ENCODE measurements around the gene ZNF695.
"Not testable (repeated sequence)": the region's sequence is repeated elsewhere in the genome, so short reads cannot be mapped to it uniquely, and the experiment has no call there.

ZNF695 gene

DNA sequence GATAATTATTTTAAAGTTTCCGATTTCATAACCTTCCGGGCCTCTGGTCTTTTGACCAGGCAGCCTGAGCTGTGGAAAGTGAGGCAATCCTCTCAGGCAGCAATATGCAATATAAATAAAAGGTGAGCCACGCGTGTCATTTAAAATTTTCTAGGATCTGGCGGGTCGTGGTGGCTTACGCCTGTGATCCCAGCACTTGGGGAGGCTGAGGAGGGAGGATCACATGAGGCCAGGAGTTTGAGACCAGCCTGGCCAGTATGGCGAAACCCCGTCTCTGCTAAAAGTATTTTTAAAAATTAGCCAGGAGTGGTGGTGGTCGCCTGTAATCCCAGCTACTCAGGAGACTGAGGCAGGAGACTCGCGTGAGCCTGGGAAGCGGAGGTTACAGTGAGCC is 546 bp upstream of the ZNF695 start:
- Histone ChIP-seq H3K4me2 (ENCODE audit: low read length) (peak overlapping the region; percentile 83), H3K79me2 (no peaks in the 10 kb centered on the region), H3K36me3 (ENCODE audit: control insufficient read depth, insufficient read depth, low read length) (no peaks in the 10 kb centered on the region), H3K9ac (no peak overlapping the region), H3K27ac (no peak overlapping the region), H2AFZ (no peak overlapping the region), H3K9me3 (ENCODE audit: control insufficient read depth, low read length) (no peaks in the 10 kb centered on the region), H3K27me3 (ENCODE audit: control insufficient read depth, insufficient read depth, low read length) (no peaks in the 10 kb centered on the region), H3K4me1 (no peaks in the 10 kb centered on the region), H3K4me3 (ENCODE audit: low read depth, low read length) (peak overlapping the region; percentile 65)
- TF ChIP-seq CTCF (IDR thresholded peaks at IDR 0.05): no peak

GRCh38 chr1:247004081-247004480 is 3.8 kb downstream of the ZNF695 start:
- not testable (repeated sequence) for H2AFZ ChIP-seq; H3K4me1 ChIP-seq; H3K9ac ChIP-seq; H3K9me3 ChIP-seq (ENCODE audit: control insufficient read depth, low read length); H3K27ac ChIP-seq; H3K4me3 ChIP-seq (ENCODE audit: low read depth, low read length); H3K79me2 ChIP-seq; H3K36me3 ChIP-seq (ENCODE audit: control insufficient read depth, insufficient read depth, low read length); H3K27me3 ChIP-seq (ENCODE audit: control insufficient read depth, insufficient read depth, low read length); H3K4me2 ChIP-seq (ENCODE audit: low read length)

DNA sequence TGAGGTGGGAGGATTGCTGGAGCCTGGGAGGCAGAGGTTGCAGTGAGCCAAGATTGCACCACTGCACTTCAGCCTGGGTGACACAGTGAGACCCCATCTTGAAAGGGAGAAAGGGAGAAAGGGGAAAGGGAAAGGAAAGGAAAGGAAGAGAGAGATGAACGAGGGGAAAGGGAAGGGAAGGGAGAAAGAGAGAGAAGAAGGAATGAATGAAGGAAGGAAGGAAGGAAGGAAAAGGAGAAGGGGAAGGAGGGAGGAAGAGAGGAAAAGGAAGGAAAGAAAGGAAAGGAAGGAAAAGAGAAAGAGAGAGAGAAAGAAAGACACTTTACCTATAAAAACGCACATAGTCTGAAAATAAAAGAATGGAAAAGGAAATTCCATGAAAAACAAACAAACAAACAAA is 18.0 kb downstream of the ZNF695 start:
- Histone ChIP-seq H3K27ac (no peak overlapping the region), H3K4me3 (ENCODE audit: low read depth, low read length) (no peak overlapping the region), H3K9ac (no peak overlapping the region), H3K36me3 (ENCODE audit: control insufficient read depth, insufficient read depth, low read length) (peaks cover 2% of the 10 kb centered on the region), H3K4me2 (ENCODE audit: low read length) (no peak overlapping the region), H3K27me3 (ENCODE audit: control insufficient read depth, insufficient read depth, low read length) (no peaks in the 10 kb centered on the region), H2AFZ (no peak overlapping the region), H3K9me3 (ENCODE audit: control insufficient read depth, low read length) (peaks cover 6% of the 10 kb centered on the region), H3K79me2 (no peaks in the 10 kb centered on the region), H3K4me1 (no peaks in the 10 kb centered on the region)
- no peak for TF ChIP-seq CTCF (IDR thresholded peaks at IDR 0.05)

- Histone ChIP-seq H3K4me3 (ENCODE audit: low read depth, low read length) (no peak overlapping the region), H3K4me1 (no peaks in the 10 kb centered on the region), H3K9me3 (ENCODE audit: control insufficient read depth, low read length) (peaks cover 6% of the 10 kb centered on the region)
Measured at GRCh38 chr1:246988316-246988715, 19.5 kb downstream of the ZNF695 start.

GRCh38 chr1:246987083-246987690 is 20.7 kb downstream of the ZNF695 start:
- TF ChIP-seq CTCF (IDR thresholded peaks at IDR 0.05): no peak
- Histone ChIP-seq H3K4me1 (no peaks in the 10 kb centered on the region), H3K27me3 (ENCODE audit: control insufficient read depth, insufficient read depth, low read length) (no peaks in the 10 kb centered on the region), H3K79me2 (no peaks in the 10 kb centered on the region), H3K4me2 (ENCODE audit: low read length) (no peak overlapping the region), H3K9me3 (ENCODE audit: control insufficient read depth, low read length) (peaks cover 6% of the 10 kb centered on the region), H2AFZ (no peak overlapping the region), H3K36me3 (ENCODE audit: control insufficient read depth, insufficient read depth, low read length) (peaks cover 2% of the 10 kb centered on the region), H3K9ac (no peak overlapping the region), H3K4me3 (ENCODE audit: low read depth, low read length) (no peak overlapping the region), H3K27ac (no peak overlapping the region)

More at GRCh38 chr1:246988316-246988715, 19.5 kb downstream of the ZNF695 start:
- Histone ChIP-seq H3K79me2 (no peaks in the 10 kb centered on the region), H2AFZ (no peak overlapping the region), H3K27ac (no peak overlapping the region), H3K36me3 (ENCODE audit: control insufficient read depth, insufficient read depth, low read length) (peaks cover 2% of the 10 kb centered on the region), H3K4me2 (ENCODE audit: low read length) (no peak overlapping the region), H3K9ac (no peak overlapping the region), H3K27me3 (ENCODE audit: control insufficient read depth, insufficient read depth, low read length) (no peaks in the 10 kb centered on the region)
- no peak for TF ChIP-seq CTCF (IDR thresholded peaks at IDR 0.05)
